Tibial artery (tissue), 4 donors: ENCODE data around the gene KDSR.

ENCODE experiments used
- DNase-seq, 2 donors: peaks; one replicate each; pipeline ENCODE4 v3.0.0-alpha.2; 2019
- H3K27ac ChIP-seq, 2 donors: fragments of 200-600 bp; sonication (generic) in 1 of 2; 1 replicate in 1 of 2; 2 replicates in 1 of 2; pipeline ENCODE4 v1.5.1; 2018 to 2019; ENCODE audit warnings: mild to moderate bottlenecking in 1 of 2
- H3K27me3 ChIP-seq, 2 donors: fragments of 200-600 bp; sonication (generic) in 1 of 2; one replicate each; pipeline versions ENCODE4 v1.5.1 to v1.6.0; 2016 to 2019
- H3K36me3 ChIP-seq, 3 donors: fragments of 200-600 bp; sonication (generic) in 2 of 3; one replicate each; pipeline ENCODE4 v1.5.1; 2016 to 2019; ENCODE audit warnings: mild to moderate bottlenecking in 2 of 3
- H3K4me1 ChIP-seq, 4 donors: fragments of 200-600 bp; sonication (generic) in 2 of 4; 1 replicate in 3 of 4; 2 replicates in 1 of 4; pipeline ENCODE4 v1.5.1; 2016 to 2019
- H3K4me3 ChIP-seq, 2 donors: fragments of 200-600 bp; sonication (generic) in 1 of 2; 1 replicate in 1 of 2; 2 replicates in 1 of 2; pipeline ENCODE4 v1.5.1; 2018 to 2019; ENCODE audit warnings: mild to moderate bottlenecking in 2 of 2
- H3K9me3 ChIP-seq, 3 donors: fragments of 200-600 bp; sonication (generic) in 1 of 3; one replicate each; pipeline ENCODE4 v1.5.1; 2016 to 2019
- intact Hi-C: fragments of 100-400 bp; cut with DNase I; formaldehyde crosslinking; loops from one replicate; pipeline ENCODE4 v1.15.0; 2023; ENCODE audit warnings: low total_unique reads
- TF ChIP-seq, protein P1 (sequence below), 2 experiments: fragments of 200-600 bp in 1 of 2; fragments of 450-650 bp in 1 of 2; IDR thresholded peaks; one replicate each; pipeline ENCODE4 v1.5.1; 2017 to 2019; ENCODE audit warnings: antibody characterized with exemption in 2 of 2, mild to moderate bottlenecking in 1 of 2, moderate library complexity in 1 of 2

Gene KDSR

DNA sequence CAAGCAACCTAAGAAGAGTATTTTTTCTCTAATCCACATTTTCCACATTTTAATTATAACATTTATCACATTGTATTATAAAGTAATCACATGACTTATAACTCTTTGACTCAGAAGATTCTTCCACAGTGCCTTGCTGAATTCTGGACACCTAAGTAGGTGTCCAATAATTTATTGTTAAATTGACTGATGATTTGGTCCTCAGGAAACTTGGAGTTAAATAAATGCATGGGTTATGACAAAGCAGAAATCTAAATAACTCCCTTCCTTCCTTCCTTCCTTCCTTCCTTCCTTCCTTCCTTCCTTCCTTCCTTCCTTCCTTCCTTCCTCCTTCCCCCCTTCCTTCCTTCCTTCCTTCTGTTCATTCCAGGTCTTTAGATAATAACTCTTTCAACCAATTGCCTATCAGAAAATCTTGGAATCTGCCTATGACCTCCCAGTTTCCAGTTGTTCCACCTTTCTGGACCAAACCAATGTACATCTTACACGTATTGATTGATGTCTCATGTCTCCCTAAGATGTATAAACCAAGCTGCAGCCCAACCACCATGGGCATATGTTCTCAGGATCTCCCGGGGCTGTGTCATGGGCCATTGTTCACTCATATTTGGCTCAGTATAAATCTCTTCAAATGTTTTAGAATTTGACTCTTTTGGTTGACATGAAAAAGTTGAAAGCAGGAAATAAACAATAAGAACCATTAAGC, 10.4 kb upstream of the KDSR start:
- H3K4me1 ChIP-seq: no peaks in the 10 kb centered on the region
- peaks cover 0 to 9% (median 0%) of the 10 kb centered on the region in 3 donors for H3K9me3 ChIP-seq
- DNase-seq: no peak
- no peak overlapping the region for H3K27ac ChIP-seq
- H3K36me3 ChIP-seq: no peaks in the 10 kb centered on the region
- H3K27me3 ChIP-seq: no peaks in the 10 kb centered on the region
- intact Hi-C loops: no loop called here
- TF ChIP-seq, protein P1, sequence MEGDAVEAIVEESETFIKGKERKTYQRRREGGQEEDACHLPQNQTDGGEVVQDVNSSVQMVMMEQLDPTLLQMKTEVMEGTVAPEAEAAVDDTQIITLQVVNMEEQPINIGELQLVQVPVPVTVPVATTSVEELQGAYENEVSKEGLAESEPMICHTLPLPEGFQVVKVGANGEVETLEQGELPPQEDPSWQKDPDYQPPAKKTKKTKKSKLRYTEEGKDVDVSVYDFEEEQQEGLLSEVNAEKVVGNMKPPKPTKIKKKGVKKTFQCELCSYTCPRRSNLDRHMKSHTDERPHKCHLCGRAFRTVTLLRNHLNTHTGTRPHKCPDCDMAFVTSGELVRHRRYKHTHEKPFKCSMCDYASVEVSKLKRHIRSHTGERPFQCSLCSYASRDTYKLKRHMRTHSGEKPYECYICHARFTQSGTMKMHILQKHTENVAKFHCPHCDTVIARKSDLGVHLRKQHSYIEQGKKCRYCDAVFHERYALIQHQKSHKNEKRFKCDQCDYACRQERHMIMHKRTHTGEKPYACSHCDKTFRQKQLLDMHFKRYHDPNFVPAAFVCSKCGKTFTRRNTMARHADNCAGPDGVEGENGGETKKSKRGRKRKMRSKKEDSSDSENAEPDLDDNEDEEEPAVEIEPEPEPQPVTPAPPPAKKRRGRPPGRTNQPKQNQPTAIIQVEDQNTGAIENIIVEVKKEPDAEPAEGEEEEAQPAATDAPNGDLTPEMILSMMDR (IDR thresholded peaks at IDR 0.05): no peak
- no peak overlapping the region for H3K4me3 ChIP-seq

DNA sequence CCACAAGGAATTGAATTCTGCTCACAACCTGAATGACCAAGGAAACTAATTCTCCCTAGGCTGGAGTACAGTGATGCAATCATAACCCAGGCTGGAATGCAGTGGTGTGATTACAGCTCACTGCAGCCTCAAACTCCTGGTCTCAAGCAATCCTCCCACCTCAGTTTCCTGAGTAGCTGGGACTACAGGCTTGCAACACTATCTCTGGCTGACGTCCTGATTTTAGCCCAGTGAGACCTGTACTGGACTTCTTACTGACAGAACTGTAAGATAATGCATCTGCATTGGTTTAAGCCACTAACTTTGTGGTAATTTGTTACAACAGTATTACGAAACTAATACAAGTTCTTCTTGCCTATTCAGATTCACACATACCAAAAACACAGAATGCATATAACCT, 9.5 kb upstream of the KDSR start:
- H3K36me3 ChIP-seq: no peaks in the 10 kb centered on the region
- H3K4me3 ChIP-seq: no peak overlapping the region
- DNase-seq: no peak
- intact Hi-C loops: no loop called here
- H3K4me1 ChIP-seq: no peaks in the 10 kb centered on the region
- peaks cover 0 to 9% (median 0%) of the 10 kb centered on the region in 3 donors for H3K9me3 ChIP-seq
- H3K27me3 ChIP-seq: no peaks in the 10 kb centered on the region
- TF ChIP-seq, protein P1 (IDR thresholded peaks at IDR 0.05): no peak
- H3K27ac ChIP-seq: no peak overlapping the region

DNA sequence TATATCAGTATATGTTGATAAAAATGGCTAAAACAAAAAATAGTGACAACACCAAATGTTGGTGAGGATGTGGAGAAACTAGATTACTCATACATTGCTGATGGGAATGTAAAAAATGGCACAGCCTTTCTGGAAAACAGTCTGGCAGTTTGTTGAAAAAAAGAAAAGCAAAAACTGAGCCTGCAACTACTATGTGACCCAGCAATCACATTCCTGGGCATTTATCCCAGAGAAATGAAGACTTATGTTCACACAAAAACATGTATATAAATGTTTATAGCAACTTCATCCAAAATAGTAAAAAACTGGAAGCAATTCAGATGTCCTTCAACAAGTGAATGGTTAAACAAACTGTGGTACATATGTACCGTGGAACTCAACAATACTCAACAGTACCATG, 7.5 kb upstream of the KDSR start:
- TF ChIP-seq, protein P1 (IDR thresholded peaks at IDR 0.05): no peak
- intact Hi-C loops: no loop called here
- Histone ChIP-seq H3K27me3 (no peaks in the 10 kb centered on the region), H3K4me3 (no peak overlapping the region), H3K9me3 (peaks cover 0 to 9% (median 0%) of the 10 kb centered on the region in 3 donors), H3K27ac (no peak overlapping the region), H3K36me3 (no peaks in the 10 kb centered on the region), H3K4me1 (no peaks in the 10 kb centered on the region)
- DNase-seq: no peak

DNA sequence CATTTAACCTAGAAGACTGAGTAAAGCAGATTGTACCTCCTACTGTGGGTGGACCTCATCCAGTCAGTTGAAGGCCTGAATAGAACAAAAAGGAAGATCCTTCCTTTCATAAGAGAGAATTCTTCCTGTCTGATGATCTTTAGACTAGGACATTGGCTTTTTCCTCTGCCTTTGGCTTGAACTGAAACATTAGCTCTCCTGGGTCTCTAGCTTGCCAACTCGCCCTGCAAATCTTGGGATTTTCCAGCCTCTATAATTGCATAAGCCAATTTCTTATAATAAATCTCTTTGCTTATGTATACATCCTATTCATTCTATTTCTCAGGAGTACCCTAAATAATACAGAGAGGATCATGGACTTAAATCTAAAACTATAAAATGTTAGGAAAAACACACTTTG, 6.2 kb upstream of the KDSR start:
- Histone ChIP-seq H3K9me3 (peaks cover 0 to 9% (median 0%) of the 10 kb centered on the region in 3 donors), H3K4me3 (no peak overlapping the region), H3K4me1 (peaks cover 0 to 10% (median 2%) of the 10 kb centered on the region in 4 donors), H3K27ac (no peak overlapping the region), H3K27me3 (no peaks in the 10 kb centered on the region), H3K36me3 (no peaks in the 10 kb centered on the region)
- DNase-seq: no peak
- intact Hi-C loops: no loop called here
- TF ChIP-seq, protein P1 (IDR thresholded peaks at IDR 0.05): no peak

DNA sequence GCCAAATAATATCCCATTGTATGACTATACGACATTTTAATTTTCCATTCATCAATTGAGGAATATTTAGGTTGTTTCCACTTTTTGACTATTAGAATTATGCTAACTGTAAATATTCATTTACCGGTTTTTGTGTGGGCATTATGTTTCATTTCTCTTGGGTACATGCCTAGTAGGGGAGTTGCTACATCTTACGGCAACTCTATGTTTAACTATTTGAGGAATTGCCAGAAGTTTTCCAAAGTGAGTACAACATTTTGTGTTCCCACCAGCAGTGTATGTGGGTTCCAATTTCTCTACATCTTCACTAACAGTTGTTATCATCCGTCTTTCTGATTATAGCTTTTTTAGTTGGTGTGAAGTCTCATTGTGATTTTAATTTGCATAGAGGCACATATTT, 1.6 kb upstream of the KDSR start:
- Histone ChIP-seq H3K9me3 (no peaks in the 10 kb centered on the region), H3K4me1 (peaks cover 9 to 35% (median 21%) of the 10 kb centered on the region in 4 donors), H3K36me3 (no peaks in the 10 kb centered on the region), H3K27ac (peak overlapping the region in 1 of 2 donors; percentile 95), H3K4me3 (no peak overlapping the region), H3K27me3 (no peaks in the 10 kb centered on the region)
- DNase-seq: no peak
- intact Hi-C loops: loop anchor here (5.0 kb wide), 1 partner anchor 69 kb away; no protein-coding TSS in a partner anchor
- TF ChIP-seq, protein P1 (IDR thresholded peaks at IDR 0.05): no peak
